ENCODE measurements around the gene PEX14. TPM values are rescaled to one million over a fixed set of nuclear protein-coding genes. Genes with fewer than 3 reads are reported as not detected.

The PEX14 gene
- total and polyA plus RNA-seq, 5 experiments from 2014 or later, result 3.3 to 23.7 (median 5.5) TPM

GRCh38 chr1:10597492-10598388 is 123.0 kb downstream of the PEX14 start:
- no peak for ATAC-seq
- POLR2A ChIA-PET, result interaction anchor here (0.5 kb wide), 1 partner anchor 1309 kb away, joined by 3 read pairs; no protein-coding TSS in a partner anchor
- Mint-ChIP-seq H3K9me3 (no peaks in the 10 kb centered on the region), H3K36me3 (peaks cover 0 to 42% (median 17%) of the 10 kb centered on the region in 3 donors), H3K27ac (peak overlapping the region in 1 of 10 donors; percentile 47), H3K27me3 (no peaks in the 10 kb centered on the region), H3K4me1 (peaks cover 0 to 8% (median 0%) of the 10 kb centered on the region in 4 donors), H3K4me3 (no peak overlapping the region)
- DNase-seq, result no peak

DNA sequence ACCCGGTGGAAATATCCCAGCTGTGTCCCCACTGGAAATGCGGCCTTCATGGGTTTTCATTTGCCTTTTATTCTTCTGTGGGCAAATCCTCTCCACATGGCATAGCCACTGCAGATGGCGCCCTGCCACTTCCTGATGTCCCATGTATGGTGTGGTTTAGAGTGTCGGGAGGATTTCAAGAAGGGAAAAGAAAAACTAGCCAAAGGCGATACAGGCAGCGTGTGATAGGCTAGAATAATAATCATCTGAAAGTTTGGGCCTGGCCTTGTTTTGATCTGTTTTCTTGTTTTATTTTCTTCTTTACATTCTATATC is 123.6 kb downstream of the PEX14 start:
- Mint-ChIP-seq H3K36me3 (peaks cover 0 to 47% (median 18%) of the 10 kb centered on the region in 3 donors), H3K4me1 (peaks cover 0 to 6% (median 0%) of the 10 kb centered on the region in 4 donors), H3K27me3 (no peaks in the 10 kb centered on the region), H3K4me3 (no peak overlapping the region), H3K27ac (peak overlapping the region in 1 of 10 donors; percentile 47), H3K9me3 (no peaks in the 10 kb centered on the region)
- DNase-seq (no peak), ATAC-seq (no peak)
- POLR2A ChIA-PET, result no interaction called here

DNA sequence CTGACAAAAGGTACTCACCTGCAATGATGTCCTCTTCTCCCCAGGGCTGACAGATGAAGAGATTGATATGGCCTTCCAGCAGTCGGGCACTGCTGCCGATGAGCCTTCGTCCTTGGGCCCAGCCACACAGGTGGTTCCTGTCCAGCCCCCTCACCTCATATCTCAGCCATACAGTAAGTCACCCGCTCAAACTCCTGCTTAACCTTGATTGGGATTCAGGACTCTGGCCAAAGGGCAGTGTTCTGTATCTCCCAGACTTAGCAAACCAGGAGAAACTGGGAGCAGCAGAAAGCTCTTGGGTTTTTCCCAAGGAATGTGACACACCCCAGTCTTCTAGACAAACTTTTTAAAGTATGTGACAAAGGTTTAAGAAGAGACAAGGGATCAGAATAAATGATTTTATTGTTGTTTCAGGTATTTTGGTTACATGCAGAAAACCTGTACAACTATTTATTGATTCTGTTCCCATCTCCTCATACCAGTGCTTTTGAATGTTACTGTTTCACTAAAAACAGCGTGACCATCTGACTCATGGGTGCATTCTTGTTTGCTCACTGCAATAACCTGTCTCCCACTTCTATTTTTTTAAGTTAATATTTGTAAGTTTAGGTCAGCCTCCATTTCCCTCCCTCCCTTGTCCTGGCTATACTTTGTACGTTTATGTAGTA is 124.6 kb downstream of the PEX14 start:
- Mint-ChIP-seq H3K27me3 (no peaks in the 10 kb centered on the region), H3K4me1 (peaks cover 0 to 8% (median 0%) of the 10 kb centered on the region in 4 donors), H3K36me3 (peaks cover 0 to 53% (median 22%) of the 10 kb centered on the region in 3 donors), H3K4me3 (no peak overlapping the region), H3K9me3 (no peaks in the 10 kb centered on the region), H3K27ac (no peak overlapping the region)
- POLR2A ChIA-PET, result no interaction called here
- DNase-seq, result no peak
- ATAC-seq, result no peak

DNA sequence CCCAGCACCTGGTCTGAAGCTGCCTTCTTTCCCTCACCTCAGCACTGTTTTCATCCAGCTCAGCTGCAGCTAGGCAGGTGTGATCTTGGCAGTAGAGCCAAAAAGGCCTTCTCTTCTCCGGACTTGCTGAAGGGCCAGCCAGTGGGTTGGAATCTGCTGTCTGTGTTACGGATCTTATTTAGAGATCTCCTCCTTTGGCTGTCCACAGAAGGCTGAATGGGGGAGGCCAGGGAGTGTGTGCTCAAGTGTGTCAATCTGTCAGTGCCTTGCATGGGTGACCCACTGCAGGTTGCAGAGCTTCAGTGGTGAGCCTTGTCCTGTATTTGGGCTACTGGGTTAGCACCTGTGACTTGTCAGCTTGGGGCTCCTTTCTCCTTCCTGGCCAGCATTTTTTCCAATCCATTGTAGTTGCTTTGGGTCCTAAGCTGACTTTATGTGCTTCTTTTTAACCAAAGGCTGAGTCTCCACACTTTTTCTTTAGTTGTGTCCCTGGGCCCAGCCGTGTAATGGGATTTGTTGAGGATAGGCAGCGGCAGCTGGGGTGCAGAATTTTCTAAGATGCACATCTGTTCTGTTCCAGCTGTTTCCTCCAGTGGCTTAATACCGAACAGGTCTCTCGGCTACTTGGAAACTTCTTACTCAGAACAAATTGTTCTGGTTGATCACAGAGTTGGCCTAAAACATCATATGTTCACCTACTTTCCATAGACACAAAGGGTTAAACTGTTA is 126.8 kb downstream of the PEX14 start:
- H3K9me3 Mint-ChIP-seq, result no peaks in the 10 kb centered on the region
- H3K4me1 Mint-ChIP-seq, result peaks cover 0 to 7% (median 0%) of the 10 kb centered on the region in 4 donors
- ATAC-seq (no peak), DNase-seq (no peak)
- H3K36me3 Mint-ChIP-seq, result peaks cover 0 to 63% (median 26%) of the 10 kb centered on the region in 3 donors
- POLR2A ChIA-PET, result no interaction called here
- H3K27ac Mint-ChIP-seq, result peak overlapping the region in 1 of 10 donors; percentile 1
- no peaks in the 10 kb centered on the region for H3K27me3 Mint-ChIP-seq
- H3K4me3 Mint-ChIP-seq, result no peak overlapping the region

DNA sequence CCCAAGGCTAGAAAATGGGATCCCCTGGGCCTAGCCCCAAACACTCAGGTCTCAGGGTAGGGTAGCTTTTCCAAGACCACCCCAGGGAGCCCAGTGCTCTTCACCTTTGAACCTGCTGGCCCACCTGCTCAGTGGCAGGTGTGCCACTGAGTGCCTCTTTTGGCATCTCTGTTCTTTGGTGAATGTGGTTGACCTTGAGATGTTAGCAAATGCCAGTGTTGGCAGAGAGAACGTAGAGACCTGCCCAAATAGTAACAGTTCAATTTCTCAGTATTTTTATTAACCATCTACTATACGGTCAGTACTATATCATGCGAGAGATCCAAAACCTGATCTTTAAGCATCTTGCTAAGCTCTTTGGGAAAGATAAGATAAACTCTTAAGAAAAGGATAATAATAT is 128.2 kb downstream of the PEX14 start:
- Mint-ChIP-seq H3K27me3 (no peaks in the 10 kb centered on the region), H3K9me3 (no peaks in the 10 kb centered on the region), H3K4me1 (peaks cover 0 to 10% (median 0%) of the 10 kb centered on the region in 4 donors), H3K4me3 (no peak overlapping the region), H3K36me3 (peaks cover 0 to 71% (median 26%) of the 10 kb centered on the region in 3 donors), H3K27ac (peak overlapping the region in 1 of 10 donors; percentile 1)
- ATAC-seq (no peak), DNase-seq (no peak)
- POLR2A ChIA-PET, result no interaction called here

GRCh38 chr1:10604966-10605365 is 130.2 kb downstream of the PEX14 start:
- DNase-seq (no peak), ATAC-seq (no peak)
- POLR2A ChIA-PET, result no interaction called here
- Mint-ChIP-seq H3K27me3 (no peaks in the 10 kb centered on the region), H3K4me3 (no peak overlapping the region), H3K9me3 (no peaks in the 10 kb centered on the region), H3K27ac (peak overlapping the region in 1 of 10 donors; percentile 45), H3K4me1 (peaks cover 0 to 10% (median 4%) of the 10 kb centered on the region in 4 donors), H3K36me3 (peaks cover 0 to 62% (median 16%) of the 10 kb centered on the region in 3 donors)

DNA sequence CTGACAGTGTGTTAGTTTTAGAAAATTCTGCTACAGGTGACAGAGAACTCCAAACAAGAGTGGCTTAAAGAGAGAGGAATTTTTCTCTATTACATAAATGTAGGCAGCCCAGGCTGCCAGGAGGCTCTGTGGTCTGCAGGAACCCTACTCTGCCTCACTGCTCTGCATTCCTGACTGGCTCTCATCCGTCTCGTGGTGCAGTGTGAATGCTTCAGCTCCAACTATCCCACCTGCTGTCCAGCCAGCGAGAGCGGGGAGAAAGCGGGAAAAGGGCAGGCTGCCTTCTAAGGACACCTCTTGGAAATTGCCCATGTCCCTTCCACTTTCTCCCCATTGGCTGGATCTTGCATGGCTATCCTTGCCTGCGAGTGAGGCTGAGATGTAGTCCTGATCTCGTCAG is 131.3 kb downstream of the PEX14 start:
- DNase-seq, result no peak

DNA sequence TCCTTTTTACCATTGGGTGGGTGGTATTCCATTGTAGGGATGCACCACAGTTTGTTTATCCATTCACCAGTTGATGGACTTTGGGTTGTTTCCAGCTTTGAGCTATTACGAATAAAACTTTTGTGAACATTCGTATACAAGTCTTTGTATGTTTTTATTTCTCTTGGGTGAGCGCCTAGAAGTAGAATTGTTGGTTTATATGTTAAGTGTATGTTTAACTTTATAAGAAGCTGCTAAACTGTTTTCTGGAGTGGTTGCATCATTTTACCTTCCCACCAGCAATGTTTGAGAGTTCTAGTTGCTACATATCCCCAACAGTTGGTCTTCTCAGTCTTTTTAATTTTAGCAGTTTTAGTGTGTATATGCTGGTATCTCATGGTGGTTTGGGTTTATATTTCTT is 132.5 kb downstream of the PEX14 start:
- peaks cover 0 to 44% (median 9%) of the 10 kb centered on the region in 3 donors for H3K36me3 Mint-ChIP-seq
- H3K9me3 Mint-ChIP-seq, result no peaks in the 10 kb centered on the region
- POLR2A ChIA-PET, result no interaction called here
- no peaks in the 10 kb centered on the region for H3K27me3 Mint-ChIP-seq
- H3K27ac Mint-ChIP-seq, result no peak overlapping the region
- H3K4me3 Mint-ChIP-seq, result no peak overlapping the region
- DNase-seq, result no peak
- peaks cover 0 to 10% (median 4%) of the 10 kb centered on the region in 4 donors for H3K4me1 Mint-ChIP-seq
- ATAC-seq, result no peak

More for the DNA sequence above, 131.3 kb downstream of the PEX14 start:
- Mint-ChIP-seq H3K9me3 (no peaks in the 10 kb centered on the region), H3K27ac (no peak overlapping the region), H3K4me3 (no peak overlapping the region), H3K27me3 (no peaks in the 10 kb centered on the region), H3K4me1 (peaks cover 0 to 10% (median 4%) of the 10 kb centered on the region in 4 donors), H3K36me3 (peaks cover 0 to 54% (median 14%) of the 10 kb centered on the region in 3 donors)
- no peak for ATAC-seq
- POLR2A ChIA-PET, result no interaction called here

GRCh38 chr1:10608690-10609089 is 133.9 kb downstream of the PEX14 start:
- ATAC-seq (no peak), DNase-seq (no peak)
- POLR2A ChIA-PET, result interaction anchor here (0.6 kb wide), 1 partner anchor 1429 kb away, joined by 3 read pairs; no protein-coding TSS in a partner anchor
- Mint-ChIP-seq H3K27me3 (no peaks in the 10 kb centered on the region), H3K4me1 (peaks cover 0 to 10% (median 4%) of the 10 kb centered on the region in 4 donors), H3K9me3 (no peaks in the 10 kb centered on the region), H3K36me3 (peaks cover 0 to 32% (median 4%) of the 10 kb centered on the region in 3 donors), H3K4me3 (no peak overlapping the region), H3K27ac (no peak overlapping the region)

DNA sequence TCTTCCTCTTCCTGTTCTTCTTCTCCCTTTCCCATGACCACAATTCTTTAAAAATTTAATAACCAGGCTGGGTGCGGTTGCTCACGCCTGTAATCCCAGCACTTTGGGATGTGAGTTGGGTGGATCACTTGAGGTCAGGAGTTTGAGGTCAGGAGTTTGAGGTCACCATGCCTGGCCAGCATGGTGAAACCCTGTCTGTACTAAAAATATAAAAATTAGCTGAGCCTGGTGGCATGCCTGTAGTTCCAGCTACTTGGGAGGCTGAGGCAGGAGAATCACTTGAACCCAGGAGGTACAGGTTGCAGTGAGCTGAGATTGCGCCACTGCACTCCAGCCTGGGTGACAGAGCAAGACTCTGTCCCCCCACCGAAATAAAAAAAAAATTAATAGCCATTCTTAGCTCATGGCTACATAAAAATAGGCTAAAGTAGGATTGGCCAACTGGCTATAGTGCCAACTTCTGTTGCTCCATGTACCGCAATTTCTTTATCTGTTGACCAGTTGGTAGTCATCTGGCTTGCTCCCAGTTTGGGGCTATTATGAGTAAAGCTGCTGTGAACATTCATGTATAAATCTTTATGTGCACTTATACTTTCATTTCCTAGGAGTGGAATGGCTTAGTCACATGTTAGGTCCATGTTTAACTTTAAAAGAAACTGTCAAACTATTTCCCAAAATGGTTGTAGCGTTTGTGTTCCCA is 136.3 kb downstream of the PEX14 start:
- no peak overlapping the region for H3K27ac Mint-ChIP-seq
- DNase-seq (no peak), ATAC-seq (no peak)
- POLR2A ChIA-PET, result no interaction called here
- no peaks in the 10 kb centered on the region for H3K9me3 Mint-ChIP-seq
- no peak overlapping the region for H3K4me3 Mint-ChIP-seq
- H3K36me3 Mint-ChIP-seq, result peaks cover 0 to 32% (median 2%) of the 10 kb centered on the region in 3 donors
- peaks cover 0 to 6% (median 4%) of the 10 kb centered on the region in 4 donors for H3K4me1 Mint-ChIP-seq
- H3K27me3 Mint-ChIP-seq, result no peaks in the 10 kb centered on the region

DNA sequence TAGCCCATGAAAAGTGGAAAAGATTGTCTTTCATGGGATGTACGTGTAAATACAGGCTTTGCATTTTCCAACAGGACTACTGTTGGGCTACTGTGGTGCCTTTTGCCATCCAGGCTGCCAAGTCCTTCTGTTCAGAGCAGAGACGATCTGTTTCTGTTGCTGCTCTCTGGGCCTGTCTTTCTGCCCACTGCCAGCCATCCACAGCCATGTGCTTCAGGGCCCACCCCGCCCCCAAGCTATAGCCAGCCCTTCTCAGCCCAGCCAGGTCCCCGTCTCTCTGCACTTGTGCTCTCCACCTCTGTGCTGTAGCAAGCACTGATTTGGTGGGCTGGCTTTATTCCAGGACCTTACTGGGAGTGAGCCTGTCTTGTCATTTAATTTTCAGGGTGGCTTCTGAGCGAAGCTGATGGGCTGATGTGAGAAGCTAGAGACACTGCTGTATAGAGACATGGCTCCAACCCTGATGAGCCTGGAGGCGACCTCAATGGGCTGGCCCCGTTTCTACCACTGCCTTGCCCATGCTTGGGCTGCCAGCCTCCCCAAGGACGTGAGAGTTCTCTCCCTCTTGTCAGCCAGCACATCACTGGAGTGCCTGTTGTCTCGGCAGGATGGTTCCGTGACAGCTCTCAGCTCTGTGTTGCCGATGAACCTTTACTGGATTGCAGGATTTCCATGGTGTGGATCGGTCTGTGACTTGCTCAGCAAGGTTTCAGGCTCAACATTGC is 137.8 kb downstream of the PEX14 start:
- Mint-ChIP-seq H3K27ac (peak overlapping the region in 2 of 10 donors; percentile 15 to 42), H3K27me3 (no peaks in the 10 kb centered on the region), H3K4me3 (no peak overlapping the region), H3K4me1 (peaks cover 0 to 6% (median 3%) of the 10 kb centered on the region in 4 donors), H3K36me3 (peaks cover 0 to 30% (median 2%) of the 10 kb centered on the region in 3 donors), H3K9me3 (no peaks in the 10 kb centered on the region)
- no peak for ATAC-seq
- no peak for DNase-seq
- POLR2A ChIA-PET, result no interaction called here

DNA sequence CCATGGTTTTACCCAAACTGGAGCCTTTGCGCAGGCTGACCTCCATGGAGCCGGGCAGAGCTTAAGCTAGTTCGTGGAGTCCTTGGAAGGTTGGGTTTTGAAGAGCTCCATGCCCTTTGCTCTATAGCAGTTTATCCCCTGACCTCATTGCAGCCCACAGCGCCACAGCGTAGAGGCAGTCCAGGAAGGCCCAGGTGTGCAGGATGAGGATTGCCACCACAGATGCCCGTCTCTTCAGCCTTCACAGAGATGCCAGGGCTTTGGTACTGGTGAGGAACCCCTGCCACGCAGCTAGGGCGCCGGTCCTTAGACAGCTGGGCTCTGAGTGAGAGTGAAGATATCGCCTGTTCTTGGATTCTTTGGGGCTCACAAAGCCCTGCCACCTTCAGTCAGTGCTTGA is 138.6 kb downstream of the PEX14 start:
- H3K9me3 Mint-ChIP-seq, result no peaks in the 10 kb centered on the region
- no peak overlapping the region for H3K4me3 Mint-ChIP-seq
- POLR2A ChIA-PET, result no interaction called here
- DNase-seq (no peak), ATAC-seq (no peak)
- peaks cover 0 to 6% (median 3%) of the 10 kb centered on the region in 4 donors for H3K4me1 Mint-ChIP-seq
- peak overlapping the region in 1 of 10 donors; percentile 11 for H3K27ac Mint-ChIP-seq
- no peaks in the 10 kb centered on the region for H3K27me3 Mint-ChIP-seq
- H3K36me3 Mint-ChIP-seq, result peaks cover 0 to 28% (median 2%) of the 10 kb centered on the region in 3 donors
